Measurements from ENCODE around the gene DCST1.

DNA sequence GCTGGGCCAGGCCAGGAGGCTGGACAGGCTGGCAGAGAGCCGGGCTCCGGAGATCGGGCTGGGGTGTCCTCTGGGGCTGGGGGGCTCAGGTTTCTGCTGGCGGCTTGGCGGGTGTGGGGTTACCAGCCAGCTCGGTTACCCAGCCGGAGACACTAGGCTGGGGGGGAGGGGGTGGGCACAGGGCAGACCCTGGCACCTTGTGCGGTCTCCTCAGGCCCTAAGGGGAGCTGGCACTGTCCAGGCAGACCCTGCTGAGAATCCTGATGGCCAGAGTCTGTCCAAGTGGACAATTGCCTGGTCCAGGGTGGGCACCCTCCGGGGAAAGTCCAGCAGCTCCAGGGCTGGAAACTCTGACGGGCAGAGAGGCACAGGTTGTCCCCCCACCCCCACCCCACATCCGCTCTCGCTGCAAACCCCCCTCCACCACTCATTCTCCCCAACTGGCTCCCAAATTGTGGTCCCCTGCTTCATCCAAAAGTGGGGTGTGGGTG, 24.4 kb upstream of the DCST1 start:
- TF ChIP-seq, protein P1, sequence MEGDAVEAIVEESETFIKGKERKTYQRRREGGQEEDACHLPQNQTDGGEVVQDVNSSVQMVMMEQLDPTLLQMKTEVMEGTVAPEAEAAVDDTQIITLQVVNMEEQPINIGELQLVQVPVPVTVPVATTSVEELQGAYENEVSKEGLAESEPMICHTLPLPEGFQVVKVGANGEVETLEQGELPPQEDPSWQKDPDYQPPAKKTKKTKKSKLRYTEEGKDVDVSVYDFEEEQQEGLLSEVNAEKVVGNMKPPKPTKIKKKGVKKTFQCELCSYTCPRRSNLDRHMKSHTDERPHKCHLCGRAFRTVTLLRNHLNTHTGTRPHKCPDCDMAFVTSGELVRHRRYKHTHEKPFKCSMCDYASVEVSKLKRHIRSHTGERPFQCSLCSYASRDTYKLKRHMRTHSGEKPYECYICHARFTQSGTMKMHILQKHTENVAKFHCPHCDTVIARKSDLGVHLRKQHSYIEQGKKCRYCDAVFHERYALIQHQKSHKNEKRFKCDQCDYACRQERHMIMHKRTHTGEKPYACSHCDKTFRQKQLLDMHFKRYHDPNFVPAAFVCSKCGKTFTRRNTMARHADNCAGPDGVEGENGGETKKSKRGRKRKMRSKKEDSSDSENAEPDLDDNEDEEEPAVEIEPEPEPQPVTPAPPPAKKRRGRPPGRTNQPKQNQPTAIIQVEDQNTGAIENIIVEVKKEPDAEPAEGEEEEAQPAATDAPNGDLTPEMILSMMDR (IDR thresholded peaks at IDR 0.05), result no peak
- TF ChIP-seq, protein P2, sequence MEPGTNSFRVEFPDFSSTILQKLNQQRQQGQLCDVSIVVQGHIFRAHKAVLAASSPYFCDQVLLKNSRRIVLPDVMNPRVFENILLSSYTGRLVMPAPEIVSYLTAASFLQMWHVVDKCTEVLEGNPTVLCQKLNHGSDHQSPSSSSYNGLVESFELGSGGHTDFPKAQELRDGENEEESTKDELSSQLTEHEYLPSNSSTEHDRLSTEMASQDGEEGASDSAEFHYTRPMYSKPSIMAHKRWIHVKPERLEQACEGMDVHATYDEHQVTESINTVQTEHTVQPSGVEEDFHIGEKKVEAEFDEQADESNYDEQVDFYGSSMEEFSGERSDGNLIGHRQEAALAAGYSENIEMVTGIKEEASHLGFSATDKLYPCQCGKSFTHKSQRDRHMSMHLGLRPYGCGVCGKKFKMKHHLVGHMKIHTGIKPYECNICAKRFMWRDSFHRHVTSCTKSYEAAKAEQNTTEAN (CRISPR knock-in tag; IDR thresholded peaks at IDR 0.05), result no peak
- TF ChIP-seq SP1 (CRISPR knock-in tag; conservative IDR thresholded peaks at IDR 0.05) (no peak), ZBTB21 (CRISPR knock-in tag; IDR thresholded peaks at IDR 0.05; ENCODE audit: borderline replicate concordance) (no peak), NR1H2 (CRISPR knock-in tag; IDR thresholded peaks at IDR 0.05) (no peak)
- TF ChIP-seq, protein P3, sequence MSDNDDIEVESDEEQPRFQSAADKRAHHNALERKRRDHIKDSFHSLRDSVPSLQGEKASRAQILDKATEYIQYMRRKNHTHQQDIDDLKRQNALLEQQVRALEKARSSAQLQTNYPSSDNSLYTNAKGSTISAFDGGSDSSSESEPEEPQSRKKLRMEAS (CRISPR knock-in tag; IDR thresholded peaks at IDR 0.05), result no peak
